HG02870 (cell line): ENCODE data around the gene TAS2R41.
"Not testable (repeated sequence)": the region's sequence is repeated elsewhere in the genome, so short reads cannot be mapped to it uniquely, and the experiment has no call there.

ENCODE experiments used
- ATAC-seq: cut with Tn5 transposase; IDR thresholded peaks from one replicate; pipeline ENCODE4 v1.9.1; 2021; ENCODE audit warnings: mild to moderate bottlenecking, moderate library complexity; ENCODE audit not compliant: unreplicated experiment

The TAS2R41 gene

DNA sequence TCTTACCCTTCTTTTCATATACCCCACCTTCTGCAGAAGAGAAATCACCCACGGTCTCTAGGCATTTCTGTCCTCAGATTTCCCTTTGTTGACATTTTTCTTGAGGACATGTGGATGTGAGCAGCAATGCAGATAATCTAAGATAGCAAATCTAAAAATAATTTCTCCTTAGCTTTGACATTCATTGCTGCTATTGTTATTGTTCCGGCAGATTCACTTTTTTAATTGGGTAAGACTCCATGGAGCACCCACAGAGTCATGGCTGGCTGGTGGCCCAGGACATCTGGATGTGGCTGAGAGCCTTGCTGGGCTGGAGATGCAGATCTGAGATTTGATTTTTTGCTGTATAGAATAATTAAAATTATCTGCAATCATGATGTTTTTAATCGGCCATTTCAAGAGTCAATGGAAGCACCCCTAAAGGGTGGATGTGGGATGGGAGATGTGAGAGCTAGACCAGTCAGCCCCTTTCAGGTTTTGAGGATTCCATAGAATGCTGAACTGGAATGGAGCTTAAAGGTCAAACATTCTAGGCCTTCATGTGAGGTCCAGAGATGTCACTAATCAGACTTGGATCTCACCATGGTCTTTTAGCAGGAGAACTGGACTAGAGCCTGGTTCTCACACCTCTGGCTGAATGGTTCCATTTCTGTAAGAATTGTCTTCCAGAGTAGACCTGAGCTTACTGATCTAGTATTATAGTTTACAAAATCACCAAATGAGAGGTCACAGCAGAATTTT lies 37.5 kb downstream of the TAS2R41 start:
- ATAC-seq: no peak

DNA sequence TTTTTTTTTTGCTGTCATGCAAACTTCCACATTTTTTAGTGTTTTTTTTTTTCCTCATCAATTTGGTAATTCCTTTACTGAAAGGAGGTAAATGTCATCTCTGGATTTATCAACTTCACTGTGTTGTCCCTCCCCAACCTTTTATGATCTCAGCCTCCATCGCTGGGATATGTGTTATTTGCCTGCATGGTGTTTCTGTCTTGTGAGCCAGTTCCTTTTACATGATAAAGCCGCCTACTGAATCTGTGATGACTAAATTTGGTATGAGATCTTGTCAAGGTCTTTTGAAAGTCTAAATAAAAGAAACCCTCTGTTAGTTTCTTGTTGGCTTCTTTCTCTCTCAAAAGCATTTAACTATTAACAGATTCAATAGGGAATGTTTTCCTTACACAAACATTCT lies 39.3 kb downstream of the TAS2R41 start:
- no peak for ATAC-seq

DNA sequence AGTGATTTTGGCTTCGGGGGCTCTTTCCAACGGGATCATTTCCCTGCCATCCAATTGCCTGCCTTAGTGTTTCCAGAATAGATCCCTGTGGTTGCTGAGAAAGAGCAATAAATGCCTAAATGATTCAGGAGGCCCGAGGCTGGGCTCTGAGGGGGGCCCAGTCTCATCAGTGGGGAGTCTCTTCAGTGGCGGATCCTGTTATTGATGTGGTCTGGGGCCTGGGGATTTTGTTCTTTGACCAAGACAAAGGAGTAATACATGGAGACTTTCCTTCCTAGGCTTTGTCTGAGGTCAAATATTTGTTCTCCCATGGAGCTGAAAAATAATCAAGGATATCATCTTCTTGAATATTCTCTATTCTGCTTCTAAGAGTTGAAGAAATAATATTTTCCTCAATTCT lies 40.8 kb downstream of the TAS2R41 start:
- ATAC-seq: no peak

DNA sequence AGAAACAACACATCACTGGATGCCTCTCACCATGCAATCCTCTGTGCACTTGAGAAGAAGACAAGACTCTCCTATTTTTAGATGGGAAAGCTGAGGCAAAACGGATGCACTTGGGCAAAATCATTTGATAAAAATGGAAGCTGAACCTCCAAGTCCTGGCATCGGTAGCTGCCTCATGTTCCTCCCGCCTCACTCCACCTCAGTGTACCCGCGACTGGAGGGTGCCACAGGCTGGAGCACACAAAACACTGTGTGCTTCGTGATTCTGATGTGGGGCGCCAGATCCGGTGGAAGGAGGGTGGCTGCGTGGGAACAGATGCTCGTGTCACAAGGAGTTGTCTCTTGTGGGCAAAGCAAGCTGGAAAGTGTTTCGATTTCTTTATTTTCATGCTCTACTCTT lies 41.3 kb downstream of the TAS2R41 start:
- ATAC-seq: no peak

DNA sequence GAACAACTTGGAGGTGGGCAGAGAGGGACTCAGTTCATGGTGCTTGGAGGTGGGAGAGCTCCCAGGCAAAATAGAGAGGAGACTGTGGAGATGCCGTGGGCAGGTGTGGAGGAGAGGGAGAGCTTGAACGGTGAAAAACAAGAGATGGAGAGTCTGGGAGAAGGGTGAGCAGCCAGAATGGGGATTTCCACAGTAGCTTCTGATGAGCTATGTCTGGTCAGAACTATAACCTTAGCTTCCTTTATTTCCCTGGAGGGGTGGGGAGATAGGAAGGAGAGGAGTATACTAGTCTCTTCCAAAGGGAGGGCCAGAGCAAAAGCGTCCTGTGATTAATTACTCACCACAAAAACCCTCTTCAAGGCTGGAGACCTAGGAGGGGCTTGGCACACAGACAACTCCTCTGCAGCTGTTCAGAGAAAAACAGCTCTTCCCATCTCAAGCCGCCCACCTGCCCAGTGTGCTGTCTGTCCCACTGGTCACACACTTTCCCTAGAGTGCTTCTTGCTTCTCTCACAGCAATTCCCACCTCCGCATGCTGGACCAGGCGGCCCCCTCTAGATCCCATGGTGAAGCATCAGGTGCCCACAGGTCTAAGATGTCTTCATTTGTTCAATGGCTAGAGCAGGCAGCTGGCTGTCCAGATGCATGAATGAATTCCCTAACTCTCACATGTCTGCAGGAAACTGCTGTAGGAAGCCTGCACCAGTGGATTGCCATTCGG lies 41.9 kb downstream of the TAS2R41 start:
- ATAC-seq: no peak

DNA sequence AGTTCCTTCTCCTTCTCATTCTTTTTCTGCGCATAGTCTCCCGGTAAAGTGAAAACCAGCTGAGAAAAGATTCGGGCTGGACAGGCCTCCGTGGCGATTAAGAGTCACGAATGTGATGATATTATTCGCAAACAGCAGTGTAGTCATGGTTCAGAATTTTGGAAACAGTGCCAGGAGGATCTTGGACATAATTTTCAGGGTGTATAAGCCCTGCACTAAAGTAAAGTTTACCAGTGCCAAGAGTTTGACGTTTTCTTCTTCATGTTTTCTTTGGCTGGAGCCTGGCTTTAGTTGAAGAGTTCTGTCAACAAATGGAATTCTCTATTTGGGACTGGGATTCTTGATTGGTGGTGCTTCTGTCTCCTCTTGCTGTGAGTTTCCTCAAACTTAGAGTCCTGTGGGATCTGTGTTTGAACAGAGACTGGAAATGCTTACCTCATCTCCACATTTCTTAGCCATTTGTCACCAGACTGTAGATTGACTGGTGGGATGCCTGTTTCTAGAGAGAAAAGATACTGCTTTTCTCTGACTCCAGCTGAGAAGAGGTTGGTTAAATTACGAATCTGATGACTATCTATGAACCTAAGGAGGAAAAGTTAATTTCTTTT lies 44.7 kb downstream of the TAS2R41 start:
- not testable (repeated sequence) for ATAC-seq
